GM12878 (cell line): ENCODE data around the gene ADSS1. TPM values are rescaled to one million over a fixed set of nuclear protein-coding genes. Genes with fewer than 3 reads are reported as not detected.

ENCODE experiments used
- ATAC-seq: fragments of 200-7000 bp; cut with Tn5 transposase; 3 replicates; pipeline ENCODE4 v1.9.1; 2020; ENCODE audit warnings: mild to moderate bottlenecking, moderate library complexity
- BruUV-seq: library from RNA; stranded (reverse); fragments of 400-500 nt; replicated peaks from 2 replicates; lab custom pipeline; 2021; lab: Mats Ljungman, UMichigan
- CTCF ChIA-PET: fragments of 300-600 bp; sonication (Branson Sonifier 250); formaldehyde crosslinking; extraction: SDS; loops from one replicate; lab custom pipeline; 2021; ENCODE audit warnings: inconsistent platforms; lab: Yijun Ruan, JAX
- POLR2A ChIA-PET: fragments of 350-600 bp; formaldehyde crosslinking; extraction: SDS; loops from one replicate; lab custom pipeline; 2021; ENCODE audit warnings: inconsistent platforms; lab: Charles Lee
- RAD21 ChIA-PET: fragments of 300-600 bp; sonication (Branson Sonifier 250); formaldehyde crosslinking; loops from one replicate; lab custom pipeline; 2023; ENCODE audit warnings: antibody characterized with exemption; ENCODE audit not compliant: unreplicated experiment; lab: Charles Lee
- SMC1A ChIA-PET: fragments of 300-600 bp; sonication (Branson Sonifier 250); formaldehyde crosslinking; loops from one replicate; lab custom pipeline; 2023; ENCODE audit not compliant: unreplicated experiment, uncharacterized antibody; lab: Charles Lee
- DNase-seq: peaks from one replicate; pipeline ENCODE4 v3.0.0-alpha.2; 2011; ENCODE audit warnings: low read depth, low spot score
- FAIRE-seq: peaks from 3 replicates; lab custom pipeline; 2011; peaks lifted over from hg19 to GRCh38; lab: Jason Lieb, UNC
- H2AFZ ChIP-seq: 2 replicates; pipeline ENCODE4 v1.6.0; 2011; ENCODE audit warnings: low read depth, low read length, control low read depth; ENCODE audit not compliant: control insufficient read depth
- H3K27ac ChIP-seq: 2 replicates; pipeline ENCODE4 v1.5.1; 2011; ENCODE audit warnings: control low read depth; ENCODE audit not compliant: control insufficient read depth, insufficient read depth
- H3K27me3 ChIP-seq, 2 experiments: replicated peaks in 1 of 2; 2 replicates each; pipeline versions ENCODE4 v1.6.0 to v1.6.1; 2011; ENCODE audit warnings: low read length in 1 of 2; ENCODE audit not compliant: control insufficient read depth in 2 of 2, insufficient read depth in 2 of 2
- H3K36me3 ChIP-seq, 2 experiments: 2 replicates each; pipeline ENCODE4 v1.5.1; 2011; ENCODE audit warnings: low read length in 1 of 2; ENCODE audit not compliant: control insufficient read depth in 2 of 2, insufficient read depth in 2 of 2
- H3K4me1 ChIP-seq: 2 replicates; pipeline ENCODE4 v1.6.1; 2011; ENCODE audit warnings: mild to moderate bottlenecking, low read length, moderate library complexity, mixed read lengths; ENCODE audit not compliant: control insufficient read depth, insufficient read depth
- H3K4me2 ChIP-seq: 2 replicates; pipeline ENCODE4 v1.6.0; 2011; ENCODE audit warnings: control low read depth; ENCODE audit not compliant: control insufficient read depth, insufficient read depth
- H3K4me3 ChIP-seq: fragments of 200-600 bp; sonication (generic); 2 replicates; pipeline ENCODE4 v1.5.1; 2016
- H3K79me2 ChIP-seq: 2 replicates; pipeline ENCODE4 v1.6.0; 2011; ENCODE audit warnings: low read length; ENCODE audit not compliant: control insufficient read depth, insufficient read depth
- H3K9ac ChIP-seq: 2 replicates; pipeline ENCODE4 v1.8.0; 2011; ENCODE audit warnings: low read length, control low read depth, mixed read lengths; ENCODE audit not compliant: control insufficient read depth, insufficient read depth
- H3K9me3 ChIP-seq: replicated peaks from 3 replicates; pipeline ENCODE4 v1.5.1; 2011; ENCODE audit warnings: mild to moderate bottlenecking, low read length; ENCODE audit not compliant: control insufficient read depth, insufficient read depth
- H4K20me1 ChIP-seq: 2 replicates; pipeline ENCODE4 v1.6.0; 2011; ENCODE audit not compliant: control insufficient read depth, insufficient read depth
- BCL11A ChIP-seq: IDR thresholded peaks from 2 replicates; pipeline ENCODE4 v1.6.1; 2011; ENCODE audit warnings: low read depth, low read length
- BMI1 ChIP-seq: fragments of 450-650 bp; IDR thresholded peaks from 2 replicates; pipeline ENCODE4 v1.6.1; 2016; ENCODE audit warnings: mild to moderate bottlenecking, moderate library complexity, borderline replicate concordance
- KLF5 ChIP-seq: fragments of 450-650 bp; IDR thresholded peaks from 2 replicates; pipeline ENCODE4 v1.6.1; 2014; ENCODE audit warnings: mild to moderate bottlenecking; ENCODE audit not compliant: partially characterized antibody
- POLR2AphosphoS2 ChIP-seq: IDR thresholded peaks from 2 replicates; pipeline ENCODE4 v1.6.1; 2011; ENCODE audit warnings: low read depth, mild to moderate bottlenecking, low read length, improper control_type of control experiment, moderate library complexity
- RBBP5 ChIP-seq: fragments of 200-600 bp; sonication (generic); conservative IDR thresholded peaks from 2 replicates; pipeline ENCODE4 v1.6.1; 2016
- RUNX3 ChIP-seq: IDR thresholded peaks from 2 replicates; pipeline ENCODE4 v1.6.1; 2012; ENCODE audit warnings: low read length, inconsistent platforms
- SMAD1 ChIP-seq: fragments of 450-650 bp; IDR thresholded peaks from 2 replicates; pipeline ENCODE4 v1.6.1; 2018; ENCODE audit warnings: mild to moderate bottlenecking, low read depth; ENCODE audit not compliant: partially characterized antibody
- ZNF592 ChIP-seq: fragments of 450-650 bp; IDR thresholded peaks from 2 replicates; pipeline ENCODE4 v1.6.1; 2017; ENCODE audit warnings: mild to moderate bottlenecking, moderate library complexity
- WGBS: methylation state at CpG from one replicate; pipeline ENCODE4 v1.1.6; 2016; ENCODE audit warnings: low lambda C conversion rate; ENCODE audit not compliant: insufficient replicate concordance, insufficient coverage; ENCODE audit errors: missing lambda C conversion rate; 5-methylcytosine and 5-hydroxymethylcytosine counted together
- in situ Hi-C: fragments of 300-500 bp; cut with MboI; formaldehyde crosslinking; loops from 9 replicates; pipeline ENCODE4 v1.14.3; 2018; ENCODE audit warnings: mixed read lengths
- intact Hi-C: fragments of 100-400 bp; cut with micrococcal nuclease; formaldehyde crosslinking; loops from one replicate; pipeline ENCODE4 v1.14.2; 2022; ENCODE audit not compliant: unreplicated experiment
- polyA plus RNA-seq, 11 experiments: library from polyadenylated mRNA; depleted of rRNA in 4 of 11; unstranded in 6 of 11; stranded (reverse) in 5 of 11; fragments of >200 nt; fragmentation: Nextera tagmentation in 4 of 11; fragmentation: Illumina TruSeq in 1 of 11; extraction: Ambion mirVana in 4 of 11; extraction: Trizol in 1 of 11; gene quantifications; 1 replicate in 1 of 11; 2 replicates in 10 of 11; pipeline versions ENCODE4 v1.2.1 to v1.2.3, GENCODE V29; 2011 to 2016; ENCODE audit warnings: inconsistent platforms in 2 of 11, missing spikeins in 2 of 11, low read depth in 1 of 11
- total RNA-seq, 4 experiments: library from RNA; depleted of rRNA in 3 of 4; stranded (reverse); fragments of >200 nt in 3 of 4; fragmentation: Illumina TruSeq in 1 of 4; extraction: Trizol in 1 of 4; gene quantifications; 2 replicates each; pipeline versions ENCODE4 v1.2.1 to v1.2.3, GENCODE V29; 2013 to 2021

Gene ADSS1
- total and polyA plus RNA-seq, 10 of the 15 experiments (the other 5 are each of a cell fraction or from before 2014, with no cell fraction given), result 0.11 to 0.45 (median 0.28) TPM; not detected in 5

GRCh38 chr14:104774453-104775072 lies 50.5 kb downstream of the ADSS1 start (continued):
- no peak for TF ChIP-seq ZNF592
- no peak for TF ChIP-seq BCL11A
- TF ChIP-seq, all 136 proteins: peak for 0

- no peaks in the 10 kb centered on the region for H4K20me1 ChIP-seq
- ChIA-PET SMC1A (no interaction called here), CTCF (no interaction called here), POLR2A (no interaction called here), RAD21 (no interaction called here)
- WGBS, result 96% methylated on average over 13 of the region's 13 CpGs
- ATAC-seq, result no peak
- no peak overlapping the region for H3K4me2 ChIP-seq
- no peak overlapping the region for H3K27ac ChIP-seq
- TF ChIP-seq BMI1, result no peak
- no peak for TF ChIP-seq SMAD1
- no peak for TF ChIP-seq RUNX3
- no peak for TF ChIP-seq POLR2AphosphoS2
- no peak for TF ChIP-seq KLF5
- no peak for TF ChIP-seq RBBP5
- no peak overlapping the region for H3K9ac ChIP-seq
- no peak overlapping the region for H3K4me3 ChIP-seq
- no peaks in the 10 kb centered on the region for H3K4me1 ChIP-seq
- peaks cover 5 to 25% of the 10 kb centered on the region in 2 experiments; a peak in 3 of 4 replicates for H3K36me3 ChIP-seq
- H3K79me2 ChIP-seq, result no peaks in the 10 kb centered on the region
- no peak for DNase-seq
- no peaks in the 10 kb centered on the region for H3K27me3 ChIP-seq
- no TSS peak for BruUV-seq
- in situ Hi-C loops, result no loop called here
- H3K9me3 ChIP-seq, result no peaks in the 10 kb centered on the region; the same call in 2 of the 3 replicates
- FAIRE-seq, result no peak
- intact Hi-C loops, result no loop called here
- no peak overlapping the region for H2AFZ ChIP-seq
Observed at GRCh38 chr14:104775073-104775489, 51.1 kb downstream of the ADSS1 start.
